Panc1 (cell line): ENCODE measurements around the gene UGT1A8.

Source experiments
- CTCF ChIP-seq: fragments of 450-650 bp; IDR thresholded peaks from 2 replicates; pipeline ENCODE4 v1.5.1; 2017; ENCODE audit warnings: mild to moderate bottlenecking
- POLR2AphosphoS5 ChIP-seq: IDR thresholded peaks from 2 replicates; pipeline ENCODE4 v1.6.1; 2012; ENCODE audit warnings: mild to moderate bottlenecking, low read depth, low read length, moderate library complexity
- REST ChIP-seq, 2 experiments: IDR thresholded peaks; 2 replicates each; pipeline ENCODE4 v1.6.1; 2011 to 2012; ENCODE audit warnings: low read depth in 2 of 2, control low read depth in 1 of 2, low read length in 1 of 2, mild to moderate bottlenecking in 1 of 2, moderate library complexity in 1 of 2; ENCODE audit not compliant: insufficient read depth in 1 of 2
- SIN3A ChIP-seq: IDR thresholded peaks from 2 replicates; pipeline ENCODE4 v1.6.1; 2012; ENCODE audit warnings: low read depth, mild to moderate bottlenecking, low read length, moderate library complexity, borderline replicate concordance; ENCODE audit not compliant: insufficient read depth
- TCF7L2 ChIP-seq: IDR thresholded peaks from 2 replicates; pipeline ENCODE4 v1.6.1; 2011; ENCODE audit warnings: mild to moderate bottlenecking, low read depth, low read length, inconsistent platforms

- TF ChIP-seq CTCF (no peak), POLR2AphosphoS5 (no peak), SIN3A (no peak), REST (IDR thresholded peaks at IDR 0.05; ENCODE audit: insufficient read depth in 1 of 2, low read depth in 2 of 2, low read length in 1 of 2) (no peak), TCF7L2 (no peak)
Observed at GRCh38 chr2:233796254-233796653, 178.8 kb downstream of the UGT1A8 start.
